Activated T-cell treated with anti-CD3 and anti-CD28 coated beads, Interleukin-2, amount 50 U/mL, for 24 hours (primary cell): ENCODE measurements around the gene NXN.
"Not testable (repeated sequence)": the region's sequence is repeated elsewhere in the genome, so short reads cannot be mapped to it uniquely, and the experiment has no call there.

Experiments used
- DNase-seq: peaks from one replicate; pipeline ENCODE4 v3.0.0-alpha.2; 2020
- H3K27ac Mint-ChIP-seq: 2 replicates; pipeline ENCODE4 v1.8.0; 2020; ENCODE audit warnings: mild to moderate bottlenecking, mixed read lengths
- H3K27me3 Mint-ChIP-seq: 2 replicates; pipeline ENCODE4 v1.8.0; 2020; ENCODE audit warnings: mixed read lengths
- H3K36me3 Mint-ChIP-seq: 2 replicates; pipeline ENCODE4 v1.8.0; 2020; ENCODE audit warnings: low read depth, mixed read lengths
- H3K4me1 Mint-ChIP-seq: 2 replicates; pipeline ENCODE4 v1.8.0; 2020; ENCODE audit warnings: low read depth, mixed read lengths
- H3K4me3 Mint-ChIP-seq: 2 replicates; pipeline ENCODE4 v1.8.0; 2020; ENCODE audit warnings: mild to moderate bottlenecking, moderate library complexity, mixed read lengths
- H3K9me3 Mint-ChIP-seq: 2 replicates; pipeline ENCODE4 v1.8.0; 2020; ENCODE audit warnings: mixed read lengths

Gene NXN

GRCh38 chr17:915538-916201 lies 63.9 kb downstream of the NXN start:
- H3K4me3 Mint-ChIP-seq: no peak overlapping the region
- H3K27me3 Mint-ChIP-seq: peaks cover 19% of the 10 kb centered on the region
- no peaks in the 10 kb centered on the region for H3K36me3 Mint-ChIP-seq
- no peaks in the 10 kb centered on the region for H3K9me3 Mint-ChIP-seq
- no peak for DNase-seq
- no peak overlapping the region for H3K27ac Mint-ChIP-seq
- no peaks in the 10 kb centered on the region for H3K4me1 Mint-ChIP-seq

GRCh38 chr17:914561-914960 lies 65.0 kb downstream of the NXN start:
- no peak overlapping the region for H3K4me3 Mint-ChIP-seq
- no peaks in the 10 kb centered on the region for H3K9me3 Mint-ChIP-seq
- no peaks in the 10 kb centered on the region for H3K36me3 Mint-ChIP-seq
- H3K4me1 Mint-ChIP-seq: no peaks in the 10 kb centered on the region
- peaks cover 19% of the 10 kb centered on the region for H3K27me3 Mint-ChIP-seq
- no peak for DNase-seq
- H3K27ac Mint-ChIP-seq: no peak overlapping the region

DNA sequence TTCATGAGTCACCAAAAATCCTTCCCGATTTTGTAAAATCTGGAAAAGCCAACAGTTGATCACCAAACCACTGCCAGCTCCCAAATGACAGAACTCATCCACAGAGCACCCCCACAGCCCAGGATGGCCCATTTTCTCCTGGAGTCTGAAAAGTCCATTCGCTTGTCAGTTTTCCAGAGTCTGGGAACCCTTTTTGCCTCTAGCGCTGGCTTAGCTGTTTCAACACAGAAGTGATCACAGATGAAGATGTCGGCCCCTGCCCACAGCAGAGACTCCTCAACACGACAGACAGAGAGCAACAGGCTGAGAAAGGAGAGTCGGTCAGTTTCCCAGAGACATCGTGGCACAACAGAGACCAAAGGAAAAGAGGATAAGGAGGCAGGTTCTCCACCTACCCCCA lies 66.4 kb downstream of the NXN start:
- Mint-ChIP-seq H3K9me3 (no peaks in the 10 kb centered on the region), H3K4me1 (no peaks in the 10 kb centered on the region), H3K36me3 (no peaks in the 10 kb centered on the region), H3K27me3 (peaks cover 19% of the 10 kb centered on the region), H3K27ac (no peak overlapping the region), H3K4me3 (no peak overlapping the region)
- no peak for DNase-seq

GRCh38 chr17:909642-910323 lies 69.8 kb downstream of the NXN start:
- no peaks in the 10 kb centered on the region for H3K4me1 Mint-ChIP-seq

GRCh38 chr17:907725-908124 lies 71.9 kb downstream of the NXN start:
- peaks cover 32% of the 10 kb centered on the region for H3K27me3 Mint-ChIP-seq
- H3K4me3 Mint-ChIP-seq: no peak overlapping the region
- H3K9me3 Mint-ChIP-seq: no peaks in the 10 kb centered on the region
- no peak overlapping the region for H3K27ac Mint-ChIP-seq
- no peak for DNase-seq
- H3K4me1 Mint-ChIP-seq: no peaks in the 10 kb centered on the region
- H3K36me3 Mint-ChIP-seq: no peaks in the 10 kb centered on the region

More at GRCh38 chr17:909642-910323, 69.8 kb downstream of the NXN start:
- H3K27me3 Mint-ChIP-seq: peaks cover 21% of the 10 kb centered on the region
- no peak overlapping the region for H3K27ac Mint-ChIP-seq
- H3K36me3 Mint-ChIP-seq: no peaks in the 10 kb centered on the region
- no peak for DNase-seq
- H3K9me3 Mint-ChIP-seq: no peaks in the 10 kb centered on the region
- H3K4me3 Mint-ChIP-seq: no peak overlapping the region

GRCh38 chr17:905708-906107 lies 73.9 kb downstream of the NXN start:
- not testable (repeated sequence) for H3K4me3 Mint-ChIP-seq, H3K4me1 Mint-ChIP-seq, H3K27ac Mint-ChIP-seq, H3K9me3 Mint-ChIP-seq, DNase-seq, H3K36me3 Mint-ChIP-seq
- peaks cover 42% of the 10 kb centered on the region for H3K27me3 Mint-ChIP-seq

DNA sequence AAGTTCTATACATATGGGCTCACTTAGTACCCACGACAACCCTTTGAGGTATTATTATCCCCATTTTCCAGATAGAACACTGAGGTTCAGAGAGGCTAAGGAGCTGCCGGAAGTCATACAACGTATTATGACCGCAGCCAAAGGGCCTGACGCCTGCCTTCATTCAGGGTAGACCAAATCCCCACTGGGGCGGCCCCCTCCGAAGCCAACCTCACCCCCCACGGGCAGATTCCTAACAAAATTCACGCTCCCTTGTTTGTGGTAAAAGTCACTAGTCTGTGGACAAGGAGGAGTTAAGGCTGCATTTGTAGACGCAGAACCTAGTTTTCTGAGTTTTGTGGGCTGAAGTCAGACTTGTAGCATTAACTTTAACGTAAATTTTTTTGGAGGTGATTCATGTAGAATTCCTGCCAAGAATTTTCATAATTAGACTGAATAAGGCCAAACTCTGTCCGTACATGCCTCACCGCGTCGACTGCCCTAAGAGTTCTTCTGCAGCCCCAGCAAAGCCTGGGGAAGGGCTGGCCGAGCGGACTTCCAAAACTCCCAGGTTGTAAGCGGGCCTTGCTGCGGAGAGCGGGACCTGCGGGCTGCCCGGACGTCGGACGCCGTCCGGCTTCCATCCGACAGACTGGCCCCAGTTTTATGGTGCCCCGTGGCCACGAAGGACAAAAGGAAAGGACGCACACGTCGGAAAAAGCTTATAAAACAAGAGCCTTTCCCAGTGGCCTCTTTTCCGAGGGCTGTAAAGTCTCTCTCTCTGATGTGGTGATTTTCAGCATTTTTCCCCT lies 75.7 kb downstream of the NXN start:
- no peak for DNase-seq
- H3K27me3 Mint-ChIP-seq: peaks cover 59% of the 10 kb centered on the region
- H3K4me3 Mint-ChIP-seq: no peak overlapping the region
- no peak overlapping the region for H3K27ac Mint-ChIP-seq
- no peaks in the 10 kb centered on the region for H3K36me3 Mint-ChIP-seq
- no peaks in the 10 kb centered on the region for H3K4me1 Mint-ChIP-seq
- no peaks in the 10 kb centered on the region for H3K9me3 Mint-ChIP-seq

DNA sequence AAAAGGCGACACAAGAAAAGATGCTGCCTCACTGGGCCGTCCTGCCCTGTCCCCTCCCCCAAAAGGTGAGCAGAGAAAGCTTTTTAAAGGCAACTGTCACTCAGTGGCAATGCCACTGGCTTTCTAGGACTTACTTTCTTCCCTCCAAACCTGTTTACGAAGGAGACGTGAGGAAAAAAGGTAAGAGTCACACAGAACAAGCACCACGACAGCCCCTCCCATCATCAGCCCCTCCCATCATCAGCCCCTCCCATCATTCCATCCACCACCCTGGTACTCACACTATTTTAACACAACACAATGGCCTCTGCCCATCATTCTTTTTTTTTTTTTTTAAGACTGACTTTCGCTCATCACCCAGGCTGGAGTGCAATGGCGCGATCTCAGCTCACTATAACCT lies 77.1 kb downstream of the NXN start:
- H3K27ac Mint-ChIP-seq: no peak overlapping the region
- peaks cover 66% of the 10 kb centered on the region for H3K27me3 Mint-ChIP-seq
- H3K36me3 Mint-ChIP-seq: no peaks in the 10 kb centered on the region
- no peak for DNase-seq
- no peak overlapping the region for H3K4me3 Mint-ChIP-seq
- H3K4me1 Mint-ChIP-seq: no peaks in the 10 kb centered on the region
- H3K9me3 Mint-ChIP-seq: no peaks in the 10 kb centered on the region

GRCh38 chr17:901964-902363 lies 77.6 kb downstream of the NXN start:
- no peak overlapping the region for H3K4me3 Mint-ChIP-seq
- DNase-seq: no peak
- no peaks in the 10 kb centered on the region for H3K36me3 Mint-ChIP-seq
- peaks cover 71% of the 10 kb centered on the region for H3K27me3 Mint-ChIP-seq
- H3K27ac Mint-ChIP-seq: no peak overlapping the region
- H3K4me1 Mint-ChIP-seq: no peaks in the 10 kb centered on the region
- H3K9me3 Mint-ChIP-seq: no peaks in the 10 kb centered on the region

- no peaks in the 10 kb centered on the region for H3K9me3 Mint-ChIP-seq
- peaks cover 73% of the 10 kb centered on the region for H3K27me3 Mint-ChIP-seq
- no peak overlapping the region for H3K4me3 Mint-ChIP-seq
- no peak for DNase-seq
- H3K36me3 Mint-ChIP-seq: no peaks in the 10 kb centered on the region
- H3K27ac Mint-ChIP-seq: no peak overlapping the region
- no peaks in the 10 kb centered on the region for H3K4me1 Mint-ChIP-seq
Measured at GRCh38 chr17:901191-901950, 78.2 kb downstream of the NXN start.

- Mint-ChIP-seq H3K4me3 (no peak overlapping the region), H3K36me3 (no peaks in the 10 kb centered on the region), H3K4me1 (no peaks in the 10 kb centered on the region), H3K27me3 (peaks cover 78% of the 10 kb centered on the region), H3K9me3 (no peaks in the 10 kb centered on the region), H3K27ac (no peak overlapping the region)
- DNase-seq: no peak
Measured at GRCh38 chr17:900336-900934, 79.1 kb downstream of the NXN start.

- Mint-ChIP-seq H3K36me3 (no peaks in the 10 kb centered on the region), H3K4me1 (no peaks in the 10 kb centered on the region), H3K4me3 (no peak overlapping the region), H3K27me3 (peaks cover 64% of the 10 kb centered on the region), H3K9me3 (no peaks in the 10 kb centered on the region), H3K27ac (no peak overlapping the region)
- no peak for DNase-seq
Measured at GRCh38 chr17:897970-898619, 81.5 kb downstream of the NXN start.

GRCh38 chr17:896953-897661 lies 82.5 kb downstream of the NXN start:
- DNase-seq: no peak

More at GRCh38 chr17:896953-897661, 82.5 kb downstream of the NXN start:
- H3K36me3 Mint-ChIP-seq: no peaks in the 10 kb centered on the region
- H3K4me3 Mint-ChIP-seq: no peak overlapping the region
- peaks cover 57% of the 10 kb centered on the region for H3K27me3 Mint-ChIP-seq
- H3K9me3 Mint-ChIP-seq: no peaks in the 10 kb centered on the region
- no peak overlapping the region for H3K27ac Mint-ChIP-seq
- no peaks in the 10 kb centered on the region for H3K4me1 Mint-ChIP-seq
